AG09319 (cell line): ENCODE data around the gene TRIM7.

Experiments used
- DNase-seq: peaks from one replicate; pipeline ENCODE4 v3.0.0-alpha.2; 2010; ENCODE audit warnings: low read depth; ENCODE audit errors: extremely low read depth
- TF ChIP-seq, protein P1 (sequence below): IDR thresholded peaks from 2 replicates; pipeline ENCODE4 v1.5.1; 2011; ENCODE audit warnings: low read depth, mild to moderate bottlenecking, inconsistent platforms, low read length, moderate library complexity

The TRIM7 gene

DNA sequence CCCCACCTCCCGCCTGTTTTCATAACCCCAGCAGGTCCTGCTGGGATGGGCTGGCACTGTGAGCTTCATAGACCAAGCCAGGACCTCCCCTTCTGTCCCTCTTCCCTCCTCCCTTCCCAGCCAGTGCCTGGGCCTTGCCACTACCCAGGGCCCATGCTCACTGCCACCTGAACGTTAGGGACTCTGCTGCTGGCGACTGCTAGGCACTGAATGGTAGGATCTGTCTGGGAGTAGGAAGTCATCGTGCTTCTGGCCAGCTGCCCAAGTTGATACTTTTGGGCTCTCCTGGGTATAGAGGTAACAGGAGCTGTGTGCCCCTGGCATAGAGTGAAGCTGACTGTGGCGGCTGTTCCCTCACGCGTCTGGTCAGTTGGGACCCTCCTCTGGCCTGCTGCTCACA, 26.4 kb upstream of the TRIM7 start:
- no peak for DNase-seq
- TF ChIP-seq, protein P1, sequence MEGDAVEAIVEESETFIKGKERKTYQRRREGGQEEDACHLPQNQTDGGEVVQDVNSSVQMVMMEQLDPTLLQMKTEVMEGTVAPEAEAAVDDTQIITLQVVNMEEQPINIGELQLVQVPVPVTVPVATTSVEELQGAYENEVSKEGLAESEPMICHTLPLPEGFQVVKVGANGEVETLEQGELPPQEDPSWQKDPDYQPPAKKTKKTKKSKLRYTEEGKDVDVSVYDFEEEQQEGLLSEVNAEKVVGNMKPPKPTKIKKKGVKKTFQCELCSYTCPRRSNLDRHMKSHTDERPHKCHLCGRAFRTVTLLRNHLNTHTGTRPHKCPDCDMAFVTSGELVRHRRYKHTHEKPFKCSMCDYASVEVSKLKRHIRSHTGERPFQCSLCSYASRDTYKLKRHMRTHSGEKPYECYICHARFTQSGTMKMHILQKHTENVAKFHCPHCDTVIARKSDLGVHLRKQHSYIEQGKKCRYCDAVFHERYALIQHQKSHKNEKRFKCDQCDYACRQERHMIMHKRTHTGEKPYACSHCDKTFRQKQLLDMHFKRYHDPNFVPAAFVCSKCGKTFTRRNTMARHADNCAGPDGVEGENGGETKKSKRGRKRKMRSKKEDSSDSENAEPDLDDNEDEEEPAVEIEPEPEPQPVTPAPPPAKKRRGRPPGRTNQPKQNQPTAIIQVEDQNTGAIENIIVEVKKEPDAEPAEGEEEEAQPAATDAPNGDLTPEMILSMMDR, result no peak

DNA sequence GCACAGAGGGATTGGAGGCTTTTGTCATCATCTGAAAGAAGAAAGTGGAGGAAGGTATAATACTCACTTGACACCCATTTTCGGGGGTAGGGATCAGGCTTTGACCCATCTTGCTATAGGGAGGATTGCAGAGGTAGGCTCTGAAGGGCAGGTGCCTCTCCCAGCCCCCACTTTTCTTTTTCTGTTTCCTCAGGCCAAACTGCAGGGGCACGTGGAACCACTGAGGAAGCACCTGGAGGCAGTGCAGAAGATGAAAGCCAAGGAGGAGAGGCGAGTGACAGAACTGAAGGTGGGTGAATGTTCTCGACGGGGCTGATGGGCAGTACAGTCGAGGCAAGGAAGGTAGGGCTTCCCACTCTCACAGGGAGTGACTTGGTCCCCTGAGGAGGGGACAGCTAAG, 25.6 kb upstream of the TRIM7 start:
- TF ChIP-seq, protein P1, result no peak
- DNase-seq, result no peak

DNA sequence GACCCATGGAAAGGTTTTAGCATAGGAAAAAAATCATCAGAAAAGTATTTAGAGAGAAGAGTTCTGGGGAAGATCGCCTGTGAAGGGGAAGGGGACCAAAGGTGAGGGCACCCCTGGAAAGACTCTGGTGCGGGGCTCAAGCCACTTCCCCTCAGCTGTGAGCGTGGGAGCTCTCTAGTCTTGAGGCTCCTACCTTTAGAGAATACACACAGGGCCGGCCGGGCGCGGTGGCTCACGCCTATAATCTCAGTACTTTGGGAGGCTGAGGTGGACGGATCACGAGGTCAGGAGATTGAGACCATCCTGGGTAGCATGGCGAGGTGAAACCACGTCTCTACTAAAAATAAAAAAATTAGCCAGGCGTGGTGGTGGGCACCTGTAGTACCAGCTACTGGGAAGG, 25.0 kb upstream of the TRIM7 start:
- no peak for DNase-seq
- TF ChIP-seq, protein P1, result no peak

DNA sequence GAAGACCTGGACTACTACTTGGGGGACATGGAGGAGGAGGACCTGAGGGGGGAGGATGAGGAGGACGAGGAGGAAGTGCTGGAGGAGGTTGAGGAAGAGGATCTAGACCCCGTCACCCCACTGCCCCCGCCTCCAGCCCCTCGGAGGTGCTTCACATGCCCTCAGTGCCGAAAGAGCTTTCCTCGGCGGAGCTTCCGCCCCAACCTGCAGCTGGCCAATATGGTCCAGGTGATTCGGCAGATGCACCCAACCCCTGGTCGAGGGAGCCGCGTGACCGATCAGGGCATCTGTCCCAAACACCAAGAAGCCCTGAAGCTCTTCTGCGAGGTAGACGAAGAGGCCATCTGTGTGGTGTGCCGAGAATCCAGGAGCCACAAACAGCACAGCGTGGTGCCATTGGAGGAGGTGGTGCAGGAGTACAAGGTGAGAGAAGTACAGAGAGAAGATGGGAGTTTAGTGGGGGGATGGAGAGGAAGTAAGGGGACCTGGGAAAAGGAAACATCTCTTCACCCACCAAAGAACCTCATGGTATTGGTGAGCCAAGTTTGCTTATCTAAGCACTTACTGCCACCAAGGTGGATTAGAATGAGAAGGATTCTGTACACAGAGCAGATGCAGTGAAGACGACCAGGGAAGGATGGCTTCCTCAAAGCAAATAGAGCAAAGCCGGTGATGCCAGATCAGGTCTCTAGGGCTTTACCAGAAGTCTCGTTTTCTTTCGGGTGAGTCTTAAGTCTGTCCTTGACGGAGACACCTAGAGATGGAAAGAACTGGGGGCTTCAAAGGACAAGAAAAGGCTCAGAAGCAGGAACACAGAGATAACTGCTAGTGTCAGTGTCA, 19.6 kb upstream of the TRIM7 start:
- TF ChIP-seq, protein P1, result no peak
- DNase-seq, result no peak

- TF ChIP-seq, protein P1, result no peak
Observed at GRCh38 chr5:181223729-181224389, 18.9 kb upstream of the TRIM7 start.

DNA sequence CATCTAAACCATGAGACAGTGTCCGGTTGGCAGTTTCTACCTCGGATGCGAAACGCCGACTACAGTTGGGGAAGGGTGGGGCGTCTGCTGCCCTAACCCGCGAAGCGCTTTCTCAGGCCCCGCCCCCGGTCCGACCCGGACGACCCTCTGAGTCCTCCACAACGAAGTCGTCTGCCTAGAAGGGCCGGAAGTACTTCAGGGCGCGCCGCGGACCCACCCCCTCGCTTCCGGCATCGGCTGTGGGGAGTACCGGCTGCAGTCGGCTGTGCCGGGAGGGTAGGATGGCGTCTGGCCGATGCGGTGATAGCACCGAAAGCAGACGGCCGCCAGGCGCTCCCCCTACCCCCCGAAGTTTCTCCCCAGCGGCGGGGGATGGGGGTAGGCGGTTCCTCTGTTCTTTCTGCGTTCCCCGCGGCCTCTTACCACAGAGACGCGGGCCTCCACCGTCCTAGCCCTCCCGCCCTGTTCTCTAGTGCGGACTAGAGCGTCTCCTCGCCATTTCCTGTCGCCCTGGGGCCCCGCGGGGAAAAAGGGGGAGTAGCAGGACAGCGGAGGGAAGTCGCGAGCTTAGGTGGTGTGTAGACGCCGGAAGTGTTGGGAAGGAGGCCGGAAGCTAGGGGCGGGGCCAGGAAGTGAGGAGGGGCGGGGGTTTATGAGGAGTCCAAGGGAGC, 18.2 kb upstream of the TRIM7 start, which contains the start of gene TRIM41:
TRIM41 (plus strand) TSS at position 224 of the 671 bp plus-strand sequence. CDS start 719 bp downstream, outside the sequence.
- TF ChIP-seq, protein P1, result no peak
- peak; percentile 97 for DNase-seq

More at GRCh38 chr5:181223729-181224389, 18.9 kb upstream of the TRIM7 start:
- no peak for DNase-seq
